WERI-Rb-1 (cell line): ENCODE data around the gene MRPS27.

Experiments used
- DNase-seq: peaks from one replicate; pipeline ENCODE4 v3.0.0-alpha.2; 2020
- H3K27ac ChIP-seq: fragments of 250-450 bp; sonication (Bioruptor Pico); 2 replicates; pipeline ENCODE4 v1.5.1; 2020; ENCODE audit warnings: mild to moderate bottlenecking, moderate library complexity
- H3K27me3 ChIP-seq: fragments of 250-450 bp; sonication (Bioruptor Pico); 2 replicates; pipeline ENCODE4 v1.5.1; 2021; ENCODE audit warnings: mild to moderate bottlenecking, low read depth, moderate library complexity; ENCODE audit not compliant: insufficient read depth, severe bottlenecking
- H3K36me3 ChIP-seq: fragments of 250-450 bp; sonication (Bioruptor Pico); 2 replicates; pipeline ENCODE4 v1.5.1; 2020; ENCODE audit warnings: mild to moderate bottlenecking, moderate library complexity
- H3K4me3 ChIP-seq: 2 replicates; pipeline ENCODE4 v1.5.1; 2011; ENCODE audit warnings: low read depth, mild to moderate bottlenecking, control low read depth, low read length
- H3K9me3 ChIP-seq: fragments of 250-450 bp; sonication (Bioruptor Pico); 2 replicates; pipeline ENCODE4 v1.5.1; 2021; ENCODE audit warnings: mild to moderate bottlenecking, moderate library complexity; ENCODE audit not compliant: severe bottlenecking
- CTCF ChIP-seq: IDR thresholded peaks from 2 replicates; pipeline ENCODE4 v1.5.1; 2011; ENCODE audit warnings: low read depth, mild to moderate bottlenecking, control low read depth, inconsistent platforms, low read length

MRPS27 gene

GRCh38 chr5:72187388-72188075, 132.5 kb downstream of the MRPS27 start:
- no peak for TF ChIP-seq CTCF
- H3K36me3 ChIP-seq = peaks cover 99% of the 10 kb centered on the region
- H3K27me3 ChIP-seq = no peaks in the 10 kb centered on the region
- no peak for DNase-seq
- H3K27ac ChIP-seq = no peak overlapping the region
- H3K4me3 ChIP-seq = no peak overlapping the region
- H3K9me3 ChIP-seq = no peaks in the 10 kb centered on the region

- Histone ChIP-seq H3K27me3 (no peaks in the 10 kb centered on the region), H3K36me3 (peaks cover 89% of the 10 kb centered on the region), H3K4me3 (no peak overlapping the region), H3K9me3 (no peaks in the 10 kb centered on the region), H3K27ac (no peak overlapping the region)
- TF ChIP-seq CTCF = no peak
- DNase-seq = no peak
These were observed 134.3 kb downstream of the MRPS27 start for GRCh38 chr5:72185496-72186329.

GRCh38 chr5:72184408-72184807, 135.6 kb downstream of the MRPS27 start:
- Histone ChIP-seq H3K27me3 (no peaks in the 10 kb centered on the region), H3K27ac (no peak overlapping the region), H3K4me3 (no peak overlapping the region), H3K36me3 (peaks cover 88% of the 10 kb centered on the region), H3K9me3 (no peaks in the 10 kb centered on the region)
- no peak for DNase-seq
- no peak for TF ChIP-seq CTCF

- peaks cover 88% of the 10 kb centered on the region for H3K36me3 ChIP-seq
- H3K27ac ChIP-seq = no peak overlapping the region
- H3K27me3 ChIP-seq = no peaks in the 10 kb centered on the region
- DNase-seq = no peak
- no peaks in the 10 kb centered on the region for H3K9me3 ChIP-seq
- TF ChIP-seq CTCF = no peak
- H3K4me3 ChIP-seq = no peak overlapping the region
These were observed 136.9 kb downstream of the MRPS27 start for GRCh38 chr5:72183101-72183520.

GRCh38 chr5:72182686-72183085, 137.4 kb downstream of the MRPS27 start:
- Histone ChIP-seq H3K27me3 (no peaks in the 10 kb centered on the region), H3K36me3 (peaks cover 88% of the 10 kb centered on the region), H3K9me3 (no peaks in the 10 kb centered on the region), H3K27ac (no peak overlapping the region), H3K4me3 (no peak overlapping the region)
- no peak for DNase-seq
- no peak for TF ChIP-seq CTCF
